ENCODE measurements around the gene OLFML2B. TPM values are rescaled to one million over a fixed set of nuclear protein-coding genes. Genes with fewer than 3 reads are reported as not detected.

Gene OLFML2B
- total RNA-seq = 0.29 and 0.40 TPM in 2 replicates

GRCh38 chr1:162023547-162024501 is at the start of gene OLFML2B:
Gene OLFML2B, minus strand, starts transcription at chr1:162023869. Its CDS starts 439 bp downstream, at chr1:162023430.

GRCh38 chr1:162069334-162070093 is 45.8 kb upstream of the OLFML2B start, which contains the start of gene NOS1AP:
Gene NOS1AP, plus strand, starts transcription at chr1:162069691. Its CDS starts 487 bp downstream, at chr1:162070178.

Other genes starting within 250 kb of the OLFML2B start
- gene NOS1AP, start 45.8 kb upstream of the OLFML2B start, total RNA-seq = 2.5 and 2.9 TPM in 2 replicates

All from thoracic aorta endothelial cell (primary cell).